Measurements from ENCODE around the gene CASR. TPM values are rescaled to one million over a fixed set of nuclear protein-coding genes. Genes with fewer than 3 reads are reported as not detected.
"Not testable (repeated sequence)": the region's sequence is repeated elsewhere in the genome, so short reads cannot be mapped to it uniquely, and the experiment has no call there.

CASR gene
- total and polyA plus RNA-seq, 12 donors: 0.03 to 0.55 (median 0.08) TPM; not detected in 6

GRCh38 chr3:122167630-122168029 lies 15.8 kb upstream of the CASR start:
- no peaks in the 10 kb centered on the region for H3K4me1 ChIP-seq (replicated peaks in 1 of 2)
- H3K9me3 ChIP-seq (replicated peaks in 1 of 3): no peaks in the 10 kb centered on the region
- no peak overlapping the region for H3K4me3 ChIP-seq
- no peak overlapping the region for H3K27ac ChIP-seq
- no peaks in the 10 kb centered on the region for H3K27me3 ChIP-seq
- H3K36me3 ChIP-seq (replicated peaks in 1 of 2): no peaks in the 10 kb centered on the region
- intact Hi-C loops (cut with DNase I): no loop called here
- no peak for TF ChIP-seq CTCF (IDR thresholded peaks at IDR 0.05)
- no peak for TF ChIP-seq POLR2A (IDR thresholded peaks at IDR 0.05)
- DNase-seq: peak in 1 of 7 donors; percentile 21

- no peak for DNase-seq
- Histone ChIP-seq H3K27me3 (no peaks in the 10 kb centered on the region), H3K36me3 (replicated peaks in 1 of 2) (no peaks in the 10 kb centered on the region), H3K4me1 (replicated peaks in 1 of 2) (no peaks in the 10 kb centered on the region), H3K4me3 (no peak overlapping the region), H3K9me3 (replicated peaks in 1 of 3) (no peaks in the 10 kb centered on the region), H3K27ac (no peak overlapping the region)
- intact Hi-C loops (cut with DNase I): no loop called here
- 51 to 80% (median 78%) methylated on average over 1 to 3 of the region's 3 CpGs for WGBS, 4 donors
- no peak for TF ChIP-seq CTCF (IDR thresholded peaks at IDR 0.05)
- no peak for TF ChIP-seq POLR2A (IDR thresholded peaks at IDR 0.05)
Observed at GRCh38 chr3:122168044-122168443, 15.4 kb upstream of the CASR start.

GRCh38 chr3:122169911-122170310 lies 13.6 kb upstream of the CASR start:
- Histone ChIP-seq H3K4me3 (no peak overlapping the region), H3K27ac (no peak overlapping the region), H3K4me1 (replicated peaks in 1 of 2) (no peaks in the 10 kb centered on the region), H3K27me3 (peaks cover 3% of the 10 kb centered on the region), H3K36me3 (replicated peaks in 1 of 2) (no peaks in the 10 kb centered on the region), H3K9me3 (replicated peaks in 1 of 3) (no peaks in the 10 kb centered on the region)
- 67 to 78% (median 74%) methylated on average over 3 of the region's 3 CpGs for WGBS, 4 donors
- DNase-seq: no peak
- intact Hi-C loops (cut with DNase I): no loop called here
- TF ChIP-seq POLR2A (IDR thresholded peaks at IDR 0.05) (no peak), CTCF (IDR thresholded peaks at IDR 0.05) (no peak)

- H3K36me3 ChIP-seq (replicated peaks in 1 of 2); H3K27ac ChIP-seq; H3K9me3 ChIP-seq (replicated peaks in 1 of 3); H3K4me1 ChIP-seq (replicated peaks in 1 of 2); H3K27me3 ChIP-seq; DNase-seq; intact Hi-C loops (cut with DNase I); H3K4me3 ChIP-seq: not testable (repeated sequence)
- WGBS, 4 donors: 37 to 92% (median 66%) methylated on average over 2 of the region's 2 CpGs
Observed at GRCh38 chr3:122171361-122171760, 12.1 kb upstream of the CASR start.

GRCh38 chr3:122178711-122179110 lies 4.8 kb upstream of the CASR start:
- intact Hi-C loops (cut with DNase I): no loop called here
- Histone ChIP-seq H3K4me1 (replicated peaks in 1 of 2) (peaks cover 0 to 1% of the 10 kb centered on the region in 2 donors), H3K4me3 (no peak overlapping the region), H3K9me3 (replicated peaks in 1 of 3) (no peaks in the 10 kb centered on the region), H3K27ac (no peak overlapping the region), H3K36me3 (replicated peaks in 1 of 2) (no peaks in the 10 kb centered on the region), H3K27me3 (peaks cover 14% of the 10 kb centered on the region)
- WGBS, 4 donors: 77 to 84% (median 80%) methylated on average over 5 of the region's 5 CpGs
- TF ChIP-seq CTCF (IDR thresholded peaks at IDR 0.05) (no peak), POLR2A (IDR thresholded peaks at IDR 0.05) (no peak)
- no peak for DNase-seq
